ENCODE data around the gene INPP5E. TPM values are rescaled to one million over a fixed set of nuclear protein-coding genes. Genes with fewer than 3 reads are reported as not detected.
A peak's percentile ranks its signal among the peaks of the same experiment; 100 is the strongest.
"Not testable (repeated sequence)": the region's sequence is repeated elsewhere in the genome, so short reads cannot be mapped to it uniquely, and the experiment has no call there.

Gene INPP5E
- total RNA-seq, 1 experiment from 2014 or later = 18.2 TPM

GRCh38 chr9:136410500-136411287, 29.0 kb downstream of the INPP5E start, which contains the start of the genes ENTR1 and PMPCA:
TSS of gene ENTR1 (minus strand) at chr9:136410614. CDS start at chr9:136410397, 217 bp downstream.
TSS of gene PMPCA (plus strand) at chr9:136410658. CDS start at chr9:136410669, 11 bp downstream.
- H4K20me1 ChIP-seq (ENCODE audit: insufficient read depth) = peaks cover 23% of the 10 kb centered on the region
- peak within 1 kb of the TSS; percentile 76 for H2AFZ ChIP-seq
- peaks cover 53% of the 10 kb centered on the region for H3K79me2 ChIP-seq (ENCODE audit: low read depth)
- TF ChIP-seq CTCF (conservative IDR thresholded peaks at IDR 0.05) (no peak), EZH2 (IDR thresholded peaks at IDR 0.05; ENCODE audit: low read depth) (no peak)
- H3K4me1 ChIP-seq (replicated peaks; ENCODE audit: insufficient read depth) = peaks cover 17% of the 10 kb centered on the region; the same call in 1 of the 2 replicates
- H3K4me2 ChIP-seq = peak within 1 kb of the TSS; percentile 97
- ChIA-PET POLR2A (ENCODE audit: unreplicated experiment) (no interaction called here), CTCF (interaction anchor here (0.6 kb wide), 3 partner anchors 11 to 65 kb away, joined by 3 to 10 read pairs (median 5); no protein-coding TSS in a partner anchor)
- BruUV-seq (replicated peaks) = no TSS peak
- no peaks in the 10 kb centered on the region for H3K9me3 ChIP-seq (ENCODE audit: insufficient read depth, low read depth)
- intact Hi-C loops (cut with micrococcal nuclease; ENCODE audit: unreplicated experiment) = no loop called here
- peak within 1 kb of the TSS; percentile 94 for H3K4me3 ChIP-seq
- peak; percentile 77 to 92 for DNase-seq
- H3F3A ChIP-seq (ENCODE audit: insufficient read depth, low read depth) = peaks cover 11% of the 10 kb centered on the region; the same call in 1 of the 2 replicates
- no peaks in the 10 kb centered on the region for H3K9me2 ChIP-seq (ENCODE audit: insufficient read depth)
- no peaks in the 10 kb centered on the region for H3K27me3 ChIP-seq (ENCODE audit: insufficient read depth, low read depth)
- H3K27ac ChIP-seq = peak within 1 kb of the TSS; percentile 51; the same call in 1 of the 2 replicates
- H3K36me3 ChIP-seq (ENCODE audit: low read depth) = peaks cover 16% of the 10 kb centered on the region

GRCh38 chr9:136409557-136410455, 29.8 kb downstream of the INPP5E start:
- no peak overlapping the region for H3K27ac ChIP-seq
- TSS peak; percentile 77 for BruUV-seq (replicated peaks)
- peaks cover 53% of the 10 kb centered on the region for H3K79me2 ChIP-seq (ENCODE audit: low read depth)
- peak; percentile 46 to 50 for DNase-seq
- peaks cover 15% of the 10 kb centered on the region; the same call in 1 of the 2 replicates for H3F3A ChIP-seq (ENCODE audit: insufficient read depth, low read depth)
- TF ChIP-seq CTCF (conservative IDR thresholded peaks at IDR 0.05) (no peak), EZH2 (IDR thresholded peaks at IDR 0.05; ENCODE audit: low read depth) (no peak)
- H3K4me3 ChIP-seq = peak overlapping the region; percentile 94
- no peaks in the 10 kb centered on the region for H3K9me2 ChIP-seq (ENCODE audit: insufficient read depth)
- peaks cover 23% of the 10 kb centered on the region for H4K20me1 ChIP-seq (ENCODE audit: insufficient read depth)
- H3K27me3 ChIP-seq (ENCODE audit: insufficient read depth, low read depth) = no peaks in the 10 kb centered on the region
- peak overlapping the region; percentile 75 for H2AFZ ChIP-seq
- ChIA-PET CTCF (interaction anchor here (0.6 kb wide), 1 partner anchor 64 kb away, joined by 5 read pairs; no protein-coding TSS in a partner anchor), POLR2A (ENCODE audit: unreplicated experiment) (interaction anchor here (0.7 kb wide), 1 partner anchor 586 kb away, joined by 6 read pairs; the partner anchor contains the start of gene CLIC3)
- intact Hi-C loops (cut with micrococcal nuclease; ENCODE audit: unreplicated experiment) = no loop called here
- peaks cover 17% of the 10 kb centered on the region; the same call in 1 of the 2 replicates for H3K4me1 ChIP-seq (replicated peaks; ENCODE audit: insufficient read depth)
- peaks cover 18% of the 10 kb centered on the region for H3K36me3 ChIP-seq (ENCODE audit: low read depth)
- H3K9me3 ChIP-seq (ENCODE audit: insufficient read depth, low read depth) = no peaks in the 10 kb centered on the region
- H3K4me2 ChIP-seq = peak overlapping the region; percentile 86

GRCh38 chr9:136407911-136408310, 31.7 kb downstream of the INPP5E start:
- TF ChIP-seq CTCF (conservative IDR thresholded peaks at IDR 0.05) = no peak
- no peak for TF ChIP-seq EZH2 (IDR thresholded peaks at IDR 0.05; ENCODE audit: low read depth)
- peaks cover 12% of the 10 kb centered on the region for H3K36me3 ChIP-seq (ENCODE audit: low read depth)
- no peak for DNase-seq
- intact Hi-C loops (cut with micrococcal nuclease; ENCODE audit: unreplicated experiment) = no loop called here
- no peaks in the 10 kb centered on the region for H3K9me3 ChIP-seq (ENCODE audit: insufficient read depth, low read depth)
- no peak overlapping the region for H2AFZ ChIP-seq
- peaks cover 15% of the 10 kb centered on the region; the same call in 1 of the 2 replicates for H3F3A ChIP-seq (ENCODE audit: insufficient read depth, low read depth)
- H3K27ac ChIP-seq = no peak overlapping the region
- H3K4me2 ChIP-seq = no peak overlapping the region
- H3K9me2 ChIP-seq (ENCODE audit: insufficient read depth) = no peaks in the 10 kb centered on the region
- H4K20me1 ChIP-seq (ENCODE audit: insufficient read depth) = peaks cover 17% of the 10 kb centered on the region
- peaks cover 43% of the 10 kb centered on the region for H3K79me2 ChIP-seq (ENCODE audit: low read depth)
- CTCF ChIA-PET = no interaction called here
- no peak overlapping the region for H3K4me3 ChIP-seq
- POLR2A ChIA-PET (ENCODE audit: unreplicated experiment) = no interaction called here
- BruUV-seq (replicated peaks) = no TSS peak
- no peaks in the 10 kb centered on the region for H3K27me3 ChIP-seq (ENCODE audit: insufficient read depth, low read depth)
- peaks cover 17% of the 10 kb centered on the region; the same call in 1 of the 2 replicates for H3K4me1 ChIP-seq (replicated peaks; ENCODE audit: insufficient read depth)

- H3K4me3 ChIP-seq; intact Hi-C loops (cut with micrococcal nuclease; ENCODE audit: unreplicated experiment); BruUV-seq (replicated peaks); DNase-seq; POLR2A ChIA-PET (ENCODE audit: unreplicated experiment); H3K27me3 ChIP-seq (ENCODE audit: insufficient read depth, low read depth); CTCF ChIA-PET; H2AFZ ChIP-seq; H3K27ac ChIP-seq; H3K9me3 ChIP-seq (ENCODE audit: insufficient read depth, low read depth); H3K4me2 ChIP-seq; H3K9me2 ChIP-seq (ENCODE audit: insufficient read depth); H3K36me3 ChIP-seq (ENCODE audit: low read depth): not testable (repeated sequence)
- peaks cover 10% of the 10 kb centered on the region for H4K20me1 ChIP-seq (ENCODE audit: insufficient read depth)
- H3K79me2 ChIP-seq (ENCODE audit: low read depth) = peaks cover 35% of the 10 kb centered on the region
- peaks cover 18% of the 10 kb centered on the region; the same call in 1 of the 2 replicates for H3F3A ChIP-seq (ENCODE audit: insufficient read depth, low read depth)
- H3K4me1 ChIP-seq (replicated peaks; ENCODE audit: insufficient read depth) = peaks cover 16% of the 10 kb centered on the region; the same call in 1 of the 2 replicates
These were observed 32.6 kb downstream of the INPP5E start for GRCh38 chr9:136407061-136407460.

All from PC-9 (cell line).